Testis (tissue), 3 donors: ENCODE data around the gene LHX4. TPM values are rescaled to one million over a fixed set of nuclear protein-coding genes. Genes with fewer than 3 reads are reported as not detected.

ENCODE experiments used
- DNase-seq: peaks from one replicate; pipeline ENCODE4 v3.0.0-alpha.2; 2019
- H3K27ac ChIP-seq, 2 donors: fragments of 200-600 bp; sonication (generic); one replicate each; pipeline ENCODE4 v1.5.1; 2019
- H3K27me3 ChIP-seq: fragments of 200-600 bp; sonication (generic); one replicate; pipeline ENCODE4 v1.5.1; 2019
- H3K36me3 ChIP-seq: fragments of 200-600 bp; sonication (generic); one replicate; pipeline ENCODE4 v1.5.1; 2017; ENCODE audit warnings: low read depth; ENCODE audit errors: missing control alignments
- H3K4me1 ChIP-seq: fragments of 200-600 bp; sonication (generic); one replicate; pipeline ENCODE4 v1.5.1; 2019
- H3K4me3 ChIP-seq, 2 donors: fragments of 200-600 bp; sonication (generic); one replicate each; pipeline ENCODE4 v1.5.1; 2017 to 2019
- H3K9me3 ChIP-seq: fragments of 200-600 bp; sonication (generic); one replicate; pipeline ENCODE4 v1.5.1; 2017
- CTCF ChIP-seq, 3 experiments: fragments of 450-650 bp in 2 of 3; fragments of 200-600 bp in 1 of 3; sonication (generic) in 1 of 3; IDR thresholded peaks; one replicate each; pipeline ENCODE4 v1.5.1; 2016 to 2019; ENCODE audit warnings: antibody characterized with exemption in 3 of 3, mild to moderate bottlenecking in 2 of 3, moderate library complexity in 1 of 3
- POLR2A ChIP-seq: fragments of 450-650 bp; IDR thresholded peaks from one replicate; pipeline ENCODE4 v1.6.1; 2017; ENCODE audit warnings: antibody characterized with exemption, mild to moderate bottlenecking, moderate library complexity
- WGBS, 2 donors: methylation state at CpG; one replicate each; pipeline ENCODE4 v1.1.5; 2018; 5-methylcytosine and 5-hydroxymethylcytosine counted together
- intact Hi-C: fragments of 100-400 bp; cut with DNase I; formaldehyde crosslinking; loops from one replicate; pipeline ENCODE4 v1.15.1; 2023; ENCODE audit warnings: low total_unique reads
- polyA plus RNA-seq: library from polyadenylated mRNA; stranded (reverse); fragments of 350-450 nt; fragmentation: Illumina TruSeq; extraction: RNeasy Lipid Tissue Mini Kit (QIAGEN cat#74804); gene quantifications from one replicate; pipeline ENCODE4 v1.2.3, GENCODE V29; 2014; ENCODE audit warnings: low read depth, low replicate concordance; ENCODE audit not compliant: insufficient read depth
- total RNA-seq, 2 donors: library from RNA; depleted of rRNA; stranded (reverse); fragments of >200 nt; gene quantifications; one replicate each; pipeline ENCODE4 v1.2.3, GENCODE V29; 2016

Gene LHX4
- total and polyA plus RNA-seq, 3 donors from 2014 or later: 0.63 to 5.2 (median 1.3) TPM

GRCh38 chr1:180183426-180183825, 46.6 kb upstream of the LHX4 start:
- 90 to 94% methylated on average over 9 to 10 of the region's 10 CpGs for whole genome bisulfite sequencing, 2 donors
- no peak overlapping the region for H3K4me3 ChIP-seq
- no peaks in the 10 kb centered on the region for H3K9me3 ChIP-seq
- intact Hi-C loops: no loop called here
- no peaks in the 10 kb centered on the region for H3K27me3 ChIP-seq
- no peaks in the 10 kb centered on the region for H3K4me1 ChIP-seq
- no peak overlapping the region for H3K27ac ChIP-seq
- TF ChIP-seq CTCF (IDR thresholded peaks at IDR 0.05) (no peak), POLR2A (no peak)
- DNase-seq: no peak
- no peaks in the 10 kb centered on the region for H3K36me3 ChIP-seq

GRCh38 chr1:180184041-180184440, 46.0 kb upstream of the LHX4 start:
- no peak for TF ChIP-seq POLR2A
- no peak for TF ChIP-seq CTCF (IDR thresholded peaks at IDR 0.05)
- Histone ChIP-seq H3K9me3 (no peaks in the 10 kb centered on the region), H3K36me3 (no peaks in the 10 kb centered on the region), H3K4me1 (no peaks in the 10 kb centered on the region), H3K4me3 (no peak overlapping the region), H3K27me3 (no peaks in the 10 kb centered on the region), H3K27ac (no peak overlapping the region)
- WGBS, 2 donors: 93 to 97% methylated on average over 9 of the region's 9 CpGs
- DNase-seq: no peak
- intact Hi-C loops: no loop called here

GRCh38 chr1:180185281-180185680, 44.8 kb upstream of the LHX4 start:
- no peaks in the 10 kb centered on the region for H3K27me3 ChIP-seq
- intact Hi-C loops: no loop called here
- H3K4me1 ChIP-seq: no peaks in the 10 kb centered on the region
- TF ChIP-seq POLR2A (no peak), CTCF (IDR thresholded peaks at IDR 0.05) (no peak)
- H3K27ac ChIP-seq: no peak overlapping the region
- no peak overlapping the region for H3K4me3 ChIP-seq
- no peak for DNase-seq
- 85 to 93% methylated on average over 5 of the region's 5 CpGs for WGBS, 2 donors
- H3K36me3 ChIP-seq: no peaks in the 10 kb centered on the region
- H3K9me3 ChIP-seq: no peaks in the 10 kb centered on the region

- Histone ChIP-seq H3K4me3 (no peak overlapping the region), H3K27ac (no peak overlapping the region), H3K27me3 (no peaks in the 10 kb centered on the region), H3K9me3 (no peaks in the 10 kb centered on the region), H3K36me3 (no peaks in the 10 kb centered on the region), H3K4me1 (no peaks in the 10 kb centered on the region)
- intact Hi-C loops: no loop called here
- DNase-seq: no peak
- WGBS, 2 donors: 89 to 98% methylated on average over 8 to 9 of the region's 9 CpGs
- TF ChIP-seq CTCF (IDR thresholded peaks at IDR 0.05): no peak
- no peak for TF ChIP-seq POLR2A
Observed at GRCh38 chr1:180185971-180186645, 44.0 kb upstream of the LHX4 start.

- Histone ChIP-seq H3K9me3 (no peaks in the 10 kb centered on the region), H3K36me3 (no peaks in the 10 kb centered on the region), H3K4me3 (no peak overlapping the region), H3K27me3 (no peaks in the 10 kb centered on the region), H3K4me1 (no peaks in the 10 kb centered on the region), H3K27ac (no peak overlapping the region)
- TF ChIP-seq POLR2A: no peak
- no peak for TF ChIP-seq CTCF (IDR thresholded peaks at IDR 0.05)
- no peak for DNase-seq
- 77 to 95% methylated on average over 3 to 8 of the region's 8 CpGs for WGBS, 2 donors
- intact Hi-C loops: no loop called here
Observed at GRCh38 chr1:180186831-180187230, 43.2 kb upstream of the LHX4 start.
